Sigmoid colon (tissue), 7 donors: ENCODE results near the gene IZUMO1R. TPM values are rescaled to one million over a fixed set of nuclear protein-coding genes. Genes with fewer than 3 reads are reported as not detected.

Experiments
- DNase-seq: peaks from one replicate; pipeline ENCODE4 v3.0.0-alpha.2; 2019
- H3K27ac ChIP-seq, 4 donors: fragments of 200-600 bp; sonication (generic); one replicate each; pipeline ENCODE4 v1.5.1; 2016 to 2019; ENCODE audit warnings: mild to moderate bottlenecking in 1 of 4
- H3K27me3 ChIP-seq, 3 donors: fragments of 200-600 bp; sonication (generic); one replicate each; pipeline ENCODE4 v1.5.1; 2019; ENCODE audit warnings: mild to moderate bottlenecking in 1 of 3
- H3K36me3 ChIP-seq, 4 donors: fragments of 200-600 bp; sonication (generic); one replicate each; pipeline ENCODE4 v1.5.1; 2016 to 2019
- H3K4me1 ChIP-seq, 4 donors: fragments of 200-600 bp; sonication (generic); one replicate each; pipeline ENCODE4 v1.5.1; 2017 to 2019
- H3K4me3 ChIP-seq, 4 donors: fragments of 200-600 bp; sonication (generic); one replicate each; pipeline ENCODE4 v1.5.1; 2017 to 2019; ENCODE audit warnings: mild to moderate bottlenecking in 2 of 4, moderate library complexity in 1 of 4
- H3K9me3 ChIP-seq, 4 donors: fragments of 200-600 bp in 3 of 4; sonication (generic) in 3 of 4; one replicate each; pipeline versions ENCODE4 v1.5.1 to v1.6.1; 2013 to 2019
- CTCF ChIP-seq, 4 experiments: fragments of 450-650 bp in 3 of 4; fragments of 200-600 bp in 1 of 4; IDR thresholded peaks; one replicate each; pipeline ENCODE4 v1.5.1; 2016 to 2019; ENCODE audit warnings: antibody characterized with exemption in 4 of 4, mild to moderate bottlenecking in 3 of 4, moderate library complexity in 2 of 4
- EP300 ChIP-seq, 4 donors: sonication (generic); formaldehyde crosslinking; IDR thresholded peaks; one replicate each; pipeline ENCODE4 v1.6.1; 2017; ENCODE audit warnings: antibody characterized with exemption in 4 of 4
- POLR2A ChIP-seq, 2 donors: fragments of 450-650 bp; IDR thresholded peaks; one replicate each; pipeline ENCODE4 v1.6.1; 2016; ENCODE audit warnings: antibody characterized with exemption in 2 of 2, mild to moderate bottlenecking in 2 of 2, moderate library complexity in 2 of 2
- POLR2AphosphoS5 ChIP-seq, 4 donors: sonication (generic); formaldehyde crosslinking; IDR thresholded peaks; one replicate each; pipeline ENCODE4 v1.6.1; 2017; ENCODE audit warnings: antibody characterized with exemption in 4 of 4
- WGBS, 2 donors: extraction: QIAGEN DNeasy Blood & Tissue Kit; methylation state at CpG; one replicate each; pipeline ENCODE4 v1.1.7; 2013; 5-methylcytosine and 5-hydroxymethylcytosine counted together
- intact Hi-C: fragments of 100-400 bp; cut with DNase I; formaldehyde crosslinking; loops from one replicate; pipeline ENCODE4 v1.15.1; 2023
- polyA plus RNA-seq, 3 donors: library from polyadenylated mRNA; stranded (reverse); fragments of 200-250 nt; gene quantifications; one replicate each; pipeline ENCODE4 v1.2.3, GENCODE V29; 2013
- total RNA-seq, 4 donors: library from RNA; depleted of rRNA; stranded (reverse); fragments of >200 nt; gene quantifications; one replicate each; pipeline ENCODE4 v1.1.0, GENCODE V29; 2016
- donor health status: healthy with polysubstance abuse.
- donor health status: Bipolar disorder and iron deficiency.
- donor health status: healthy.

The IZUMO1R gene
- total and polyA plus RNA-seq, 7 donors = not detected

- intact Hi-C loops = no loop called here
- no peak for DNase-seq
- 70 to 79% methylated on average over 6 of the region's 6 CpGs for WGBS, 2 donors
- no peaks in the 10 kb centered on the region for H3K36me3 ChIP-seq
- no peak overlapping the region for H3K4me3 ChIP-seq
- H3K4me1 ChIP-seq = peaks cover 0 to 22% (median 11%) of the 10 kb centered on the region in 4 donors
- no peaks in the 10 kb centered on the region for H3K27me3 ChIP-seq
- TF ChIP-seq POLR2AphosphoS5 (IDR thresholded peaks at IDR 0.05) (no peak), EP300 (IDR thresholded peaks at IDR 0.05) (no peak), POLR2A (IDR thresholded peaks at IDR 0.05) (no peak), CTCF (IDR thresholded peaks at IDR 0.05) (no peak)
- no peaks in the 10 kb centered on the region for H3K9me3 ChIP-seq
- no peak overlapping the region for H3K27ac ChIP-seq
Measured at GRCh38 chr11:94328587-94329080, 24.3 kb downstream of the IZUMO1R start.

DNA sequence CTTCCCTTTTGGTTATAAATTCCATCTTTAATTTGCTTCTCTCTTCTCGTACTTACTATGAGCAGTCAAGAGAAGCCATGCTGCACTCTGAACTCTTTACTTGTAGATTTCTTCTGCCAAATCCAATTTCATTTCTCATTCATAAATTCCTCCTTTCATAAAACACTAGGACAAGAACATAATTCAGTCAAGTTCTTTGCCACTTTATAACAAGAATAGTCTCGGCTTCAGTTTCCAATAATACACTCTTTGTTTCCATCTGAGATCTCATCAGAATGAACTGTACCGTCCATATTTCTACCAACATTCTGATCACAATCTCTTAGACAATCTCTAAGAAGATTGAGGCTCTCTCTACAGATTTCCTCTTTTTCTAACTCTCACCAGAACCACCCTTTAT lies 25.1 kb downstream of the IZUMO1R start:
- intact Hi-C loops = no loop called here
- H3K4me1 ChIP-seq = peaks cover 0 to 22% (median 11%) of the 10 kb centered on the region in 4 donors
- 83 to 85% methylated on average over 3 of the region's 3 CpGs for WGBS, 2 donors
- H3K4me3 ChIP-seq = no peak overlapping the region
- no peaks in the 10 kb centered on the region for H3K36me3 ChIP-seq
- TF ChIP-seq CTCF (IDR thresholded peaks at IDR 0.05) (no peak), POLR2A (IDR thresholded peaks at IDR 0.05) (no peak), EP300 (IDR thresholded peaks at IDR 0.05) (no peak), POLR2AphosphoS5 (IDR thresholded peaks at IDR 0.05) (no peak)
- no peak overlapping the region for H3K27ac ChIP-seq
- DNase-seq = no peak
- no peaks in the 10 kb centered on the region for H3K9me3 ChIP-seq
- H3K27me3 ChIP-seq = no peaks in the 10 kb centered on the region

- H3K36me3 ChIP-seq = no peaks in the 10 kb centered on the region
- peaks cover 0 to 22% (median 11%) of the 10 kb centered on the region in 4 donors for H3K4me1 ChIP-seq
- no peaks in the 10 kb centered on the region for H3K9me3 ChIP-seq
- peak in 3 of 4 donors; percentile 47 to 54 (median 49) for TF ChIP-seq POLR2AphosphoS5 (IDR thresholded peaks at IDR 0.05)
- no peak for TF ChIP-seq CTCF (IDR thresholded peaks at IDR 0.05)
- TF ChIP-seq POLR2A (IDR thresholded peaks at IDR 0.05) = no peak
- no peak for TF ChIP-seq EP300 (IDR thresholded peaks at IDR 0.05)
- no peaks in the 10 kb centered on the region for H3K27me3 ChIP-seq
- H3K4me3 ChIP-seq = no peak overlapping the region
- intact Hi-C loops = no loop called here
- H3K27ac ChIP-seq = peak overlapping the region in 1 of 4 donors; percentile 9
- WGBS, 2 donors = 86 to 92% methylated on average over 2 of the region's 2 CpGs
- no peak for DNase-seq
Measured at GRCh38 chr11:94330789-94331188, 26.4 kb downstream of the IZUMO1R start.

- Histone ChIP-seq H3K4me3 (no peak overlapping the region), H3K27ac (no peak overlapping the region), H3K9me3 (no peaks in the 10 kb centered on the region), H3K36me3 (no peaks in the 10 kb centered on the region), H3K27me3 (no peaks in the 10 kb centered on the region), H3K4me1 (peaks cover 0 to 22% (median 11%) of the 10 kb centered on the region in 4 donors)
- no peak for TF ChIP-seq EP300 (IDR thresholded peaks at IDR 0.05)
- no peak for TF ChIP-seq POLR2AphosphoS5 (IDR thresholded peaks at IDR 0.05)
- no peak for TF ChIP-seq POLR2A (IDR thresholded peaks at IDR 0.05)
- TF ChIP-seq CTCF (IDR thresholded peaks at IDR 0.05) = no peak
- no peak for DNase-seq
- intact Hi-C loops = no loop called here
Measured at GRCh38 chr11:94332814-94333213, 28.4 kb downstream of the IZUMO1R start.

GRCh38 chr11:94336033-94336432 lies 31.7 kb downstream of the IZUMO1R start:
- Histone ChIP-seq H3K27me3 (no peaks in the 10 kb centered on the region), H3K4me1 (peaks cover 0 to 9% (median 3%) of the 10 kb centered on the region in 4 donors), H3K27ac (no peak overlapping the region), H3K36me3 (no peaks in the 10 kb centered on the region), H3K9me3 (no peaks in the 10 kb centered on the region), H3K4me3 (no peak overlapping the region)
- no peak for TF ChIP-seq POLR2A (IDR thresholded peaks at IDR 0.05)
- TF ChIP-seq POLR2AphosphoS5 (IDR thresholded peaks at IDR 0.05) = no peak
- TF ChIP-seq CTCF (IDR thresholded peaks at IDR 0.05) = no peak
- TF ChIP-seq EP300 (IDR thresholded peaks at IDR 0.05) = no peak
- intact Hi-C loops = no loop called here
- no peak for DNase-seq
- 89 to 92% methylated on average over 6 of the region's 6 CpGs for WGBS, 2 donors
